HepG2 (cell line): ENCODE measurements around the gene ASGR1. TPM values are rescaled to one million over a fixed set of nuclear protein-coding genes. Genes with fewer than 3 reads are reported as not detected.

ENCODE experiments used
- ATF2 ChIP-seq: sonication (generic); formaldehyde crosslinking; IDR thresholded peaks from 2 replicates; pipeline ENCODE4 v1.4.0; 2020; ENCODE audit warnings: missing genetic modification reagents
- KDM5A ChIP-seq: fragments of 200-600 bp; sonication (generic); IDR thresholded peaks from 2 replicates; pipeline ENCODE4 v1.7.0; 2018; ENCODE audit warnings: antibody characterized with exemption, mild to moderate bottlenecking, low read length, borderline replicate concordance
- NR2F2 ChIP-seq: IDR thresholded peaks from 2 replicates; pipeline ENCODE4 v1.6.1; 2012; ENCODE audit warnings: low read depth, inconsistent platforms, borderline replicate concordance
- SMAD9 ChIP-seq: sonication (generic); formaldehyde crosslinking; IDR thresholded peaks from 2 replicates; pipeline ENCODE4 v1.5.1; 2020; ENCODE audit warnings: mild to moderate bottlenecking, missing genetic modification reagents
- SP4 ChIP-seq: sonication (generic); formaldehyde crosslinking; IDR thresholded peaks from 2 replicates; pipeline ENCODE4 v1.8.1; 2023; ENCODE audit warnings: mild to moderate bottlenecking, missing genetic modification reagents
- THAP11 ChIP-seq: IDR thresholded peaks from 2 replicates; pipeline ENCODE4 v1.6.1; 2016; ENCODE audit warnings: missing biosample characterization, missing genetic modification reagents
- ZBTB7A ChIP-seq: sonication (generic); formaldehyde crosslinking; IDR thresholded peaks from 2 replicates; pipeline ENCODE4 v1.8.0; 2022; ENCODE audit warnings: mild to moderate bottlenecking, missing genetic modification reagents
- ZNF230 ChIP-seq: sonication (generic); formaldehyde crosslinking; IDR thresholded peaks from 2 replicates; pipeline ENCODE4 v1.4.0; 2020; ENCODE audit warnings: mild to moderate bottlenecking, missing genetic modification reagents
- ZNF687 ChIP-seq: sonication (generic); formaldehyde crosslinking; IDR thresholded peaks from 2 replicates; pipeline ENCODE4 v1.5.1; 2020; ENCODE audit warnings: mild to moderate bottlenecking, missing genetic modification reagents, moderate library complexity
- polyA plus RNA-seq, 8 experiments: library from polyadenylated mRNA; depleted of rRNA in 3 of 8; stranded (reverse) in 7 of 8; unstranded in 1 of 8; fragments of >200 nt; fragmentation: Illumina TruSeq in 4 of 8; extraction: Trizol in 4 of 8; gene quantifications; 2 replicates each; pipeline versions ENCODE4 v1.2.1 to v1.2.3, GENCODE V29; 2011 to 2016; ENCODE audit warnings: low read depth in 4 of 8, missing spikeins in 1 of 8, mixed read lengths in 1 of 8; ENCODE audit not compliant: insufficient read depth in 1 of 8
- total RNA-seq, 5 experiments: library from RNA; depleted of rRNA; stranded (reverse); fragments of >200 nt; fragmentation: Illumina TruSeq; extraction: Trizol; gene quantifications; 2 replicates each; pipeline ENCODE4 v1.2.3, GENCODE V29; 2016; ENCODE audit warnings: low read depth in 1 of 5

ASGR1 gene
- total and polyA plus RNA-seq, 2 of the 13 experiments (the other 11 are each of a cell fraction or from before 2014, with no cell fraction given): 353 to 796 TPM

DNA sequence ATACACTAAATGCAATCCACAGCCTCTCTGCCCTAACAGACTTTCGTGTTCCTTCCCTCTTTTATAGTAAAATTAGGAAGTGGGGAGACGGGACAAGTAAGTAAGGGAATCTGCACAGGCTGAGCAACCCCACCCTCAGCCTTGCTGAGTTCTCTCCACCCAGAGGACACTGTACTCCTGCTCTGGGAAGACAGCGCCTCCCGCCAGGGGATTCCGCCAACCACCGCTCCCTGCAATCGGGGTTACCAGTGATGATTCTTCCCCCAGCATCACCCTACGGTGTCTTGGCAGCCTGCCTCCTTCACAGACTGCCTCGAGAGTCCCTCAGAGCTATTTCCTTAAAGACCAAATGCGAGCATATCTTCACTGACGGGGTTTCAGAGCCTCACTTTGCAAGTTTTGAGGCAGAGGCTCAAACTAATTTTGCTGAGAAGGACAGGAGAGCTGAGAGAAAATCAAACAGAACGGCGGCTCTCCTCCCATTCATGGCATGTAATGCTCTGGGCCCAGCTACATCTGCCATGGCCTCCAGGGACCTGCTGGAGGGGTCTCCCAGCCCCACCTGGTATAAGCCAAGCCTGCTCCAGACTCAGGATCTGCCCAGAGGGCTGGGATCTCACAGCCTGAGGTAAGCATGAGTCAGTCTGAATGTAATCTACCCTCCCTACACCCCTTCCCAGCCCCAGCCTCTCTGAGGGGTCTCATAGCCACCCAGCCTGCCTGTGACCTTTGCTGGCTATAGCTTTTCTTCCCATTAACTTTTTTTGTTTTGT is 41.8 kb downstream of the ASGR1 start (continued):
- TF ChIP-seq NR2F2 (no peak), KDM5A (no peak), ATF2 (CRISPR knock-in tag) (no peak), THAP11 (CRISPR knock-in tag) (no peak), ZBTB7A (CRISPR knock-in tag) (no peak), ZNF230 (0 out of 2 replicates have a peak, but pooled peaks have one; percentile 35), SMAD9 (no peak), ZNF687 (CRISPR knock-in tag) (peak; percentile 34; the same call in 1 of the 2 replicates), SP4 (CRISPR knock-in tag) (no peak)
